GM13976 (cell line): ENCODE data around the gene COL4A2.

Experiments
- DNase-seq: peaks from one replicate; pipeline ENCODE4 v3.0.0; 2012; ENCODE audit warnings: low spot score
- CTCF ChIP-seq: IDR thresholded peaks from 2 replicates; pipeline ENCODE4 v1.5.1; 2012; ENCODE audit warnings: borderline replicate concordance, mild to moderate bottlenecking; ENCODE audit not compliant: insufficient read depth; ENCODE audit errors: extremely low read depth, missing control alignments, control extremely low read depth
- in situ Hi-C: fragments of 300-500 bp; cut with MboI; formaldehyde crosslinking; loops from one replicate; pipeline ENCODE4 v1.12.0; 2022; ENCODE audit warnings: low sequenced_read_pairs, mixed read lengths, inconsistent platforms; ENCODE audit not compliant: unreplicated experiment

The COL4A2 gene

GRCh38 chr13:110419946-110420345 is 112.9 kb downstream of the COL4A2 start:
- in situ Hi-C loops = loop anchor here (10.0 kb wide), 1 partner anchor 195 kb away; no protein-coding TSS in a partner anchor
- no peak for DNase-seq

GRCh38 chr13:110420626-110421025 is 113.5 kb downstream of the COL4A2 start:
- no peak for TF ChIP-seq CTCF
- in situ Hi-C loops = no loop called here
- no peak for DNase-seq

More at GRCh38 chr13:110419946-110420345, 112.9 kb downstream of the COL4A2 start:
- TF ChIP-seq CTCF = no peak

- DNase-seq = no peak
- in situ Hi-C loops = no loop called here
- TF ChIP-seq CTCF = no peak
These were observed 114.0 kb downstream of the COL4A2 start for GRCh38 chr13:110421061-110421460.

GRCh38 chr13:110421696-110422385 is 114.8 kb downstream of the COL4A2 start:
- no peak for TF ChIP-seq CTCF
- no peak for DNase-seq
- in situ Hi-C loops = no loop called here

- no peak for DNase-seq
- in situ Hi-C loops = no loop called here
- no peak for TF ChIP-seq CTCF
These were observed 116.0 kb downstream of the COL4A2 start for GRCh38 chr13:110422913-110423688.

GRCh38 chr13:110423689-110424302 is 116.7 kb downstream of the COL4A2 start:
- in situ Hi-C loops = no loop called here
- DNase-seq = no peak
- TF ChIP-seq CTCF = no peak
